A549 (cell line): ENCODE measurements around the gene FGF5.

Source experiments
- CHD2 ChIP-seq: fragments of 150-350 bp; IDR thresholded peaks from 2 replicates; pipeline ENCODE4 v1.6.1; 2014; ENCODE audit warnings: low read length; ENCODE audit not compliant: partially characterized antibody
- CTCF ChIP-seq: fragments of >200 bp; sonication (Bioruptor Twin); formaldehyde crosslinking; IDR thresholded peaks from 3 replicates; pipeline ENCODE4 v1.5.1; 2016
- EP300 ChIP-seq, 2 experiments: fragments of >200 bp; sonication (Bioruptor Twin); formaldehyde crosslinking; IDR thresholded peaks; 2 replicates in 1 of 2; 3 replicates in 1 of 2; pipeline ENCODE4 v1.6.1; 2016 to 2017
- SREBF2 ChIP-seq: fragments of 450-650 bp; IDR thresholded peaks from 2 replicates; pipeline ENCODE4 v1.6.1; 2014; ENCODE audit warnings: mild to moderate bottlenecking, moderate library complexity

GRCh38 chr4:80305466-80305865 lies 39.0 kb downstream of the FGF5 start:
- TF ChIP-seq CTCF (no peak), CHD2 (no peak), EP300 (IDR thresholded peaks at IDR 0.05) (no peak), SREBF2 (no peak)
